HG03064 (cell line): ENCODE results near the gene PRPF31.
"Not testable (repeated sequence)": the region's sequence is repeated elsewhere in the genome, so short reads cannot be mapped to it uniquely, and the experiment has no call there.

ENCODE experiments used
- ATAC-seq: cut with Tn5 transposase; IDR thresholded peaks from one replicate; pipeline ENCODE4 v1.9.1; 2021; ENCODE audit warnings: low read depth; ENCODE audit not compliant: unreplicated experiment

PRPF31 gene

DNA sequence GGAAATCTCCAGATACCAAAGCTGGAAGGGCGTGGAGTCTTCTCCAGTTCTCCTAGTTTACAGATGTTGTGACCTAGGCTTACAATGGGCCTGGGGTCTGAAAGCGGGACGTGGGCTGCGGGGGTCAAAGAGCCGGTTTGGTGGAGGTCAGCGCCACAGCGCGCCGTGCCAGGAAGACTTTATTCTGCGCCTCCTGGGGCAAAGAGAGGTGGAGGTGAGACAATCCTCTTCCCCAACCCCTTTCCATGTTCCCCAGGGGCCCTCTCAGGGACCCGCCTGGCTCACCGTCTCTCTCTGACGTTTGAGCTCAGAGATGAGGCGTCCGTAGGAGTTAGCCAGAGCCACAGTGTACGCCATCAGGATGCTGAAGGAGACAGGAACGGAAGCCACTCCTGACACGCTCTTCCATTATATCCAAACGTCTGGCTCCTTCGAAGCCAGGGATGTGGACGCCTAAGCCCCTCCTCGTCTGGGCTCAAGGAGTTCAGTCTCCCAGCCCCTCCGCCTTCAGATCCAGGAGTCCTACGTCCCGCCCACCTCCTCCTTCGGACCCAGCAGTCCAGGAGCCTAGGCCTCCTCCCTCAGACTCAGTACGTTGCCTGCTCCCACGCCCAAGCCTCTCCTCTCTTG, 44.7 kb downstream of the PRPF31 start:
- ATAC-seq: peak; percentile 5

DNA sequence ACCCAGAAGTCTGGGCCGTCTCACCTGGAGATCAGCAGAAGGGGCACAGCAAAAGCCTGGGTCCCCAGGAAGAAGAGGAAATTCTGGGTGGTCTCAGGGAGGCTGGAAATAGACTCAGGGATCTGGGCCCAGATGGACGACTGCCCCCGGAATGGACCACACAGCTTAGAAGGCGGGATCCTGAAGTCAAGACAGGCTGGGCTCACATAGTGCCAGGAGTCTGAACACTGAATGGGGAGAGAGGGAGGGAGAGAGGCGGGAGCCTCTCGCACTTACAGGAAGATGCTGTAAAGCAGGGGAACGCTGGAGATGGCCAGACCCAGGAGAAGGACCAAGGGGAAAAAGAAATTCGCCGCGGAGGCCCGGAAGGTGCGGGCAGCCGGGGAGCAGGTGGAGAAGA, 45.3 kb downstream of the PRPF31 start:
- ATAC-seq: no peak

DNA sequence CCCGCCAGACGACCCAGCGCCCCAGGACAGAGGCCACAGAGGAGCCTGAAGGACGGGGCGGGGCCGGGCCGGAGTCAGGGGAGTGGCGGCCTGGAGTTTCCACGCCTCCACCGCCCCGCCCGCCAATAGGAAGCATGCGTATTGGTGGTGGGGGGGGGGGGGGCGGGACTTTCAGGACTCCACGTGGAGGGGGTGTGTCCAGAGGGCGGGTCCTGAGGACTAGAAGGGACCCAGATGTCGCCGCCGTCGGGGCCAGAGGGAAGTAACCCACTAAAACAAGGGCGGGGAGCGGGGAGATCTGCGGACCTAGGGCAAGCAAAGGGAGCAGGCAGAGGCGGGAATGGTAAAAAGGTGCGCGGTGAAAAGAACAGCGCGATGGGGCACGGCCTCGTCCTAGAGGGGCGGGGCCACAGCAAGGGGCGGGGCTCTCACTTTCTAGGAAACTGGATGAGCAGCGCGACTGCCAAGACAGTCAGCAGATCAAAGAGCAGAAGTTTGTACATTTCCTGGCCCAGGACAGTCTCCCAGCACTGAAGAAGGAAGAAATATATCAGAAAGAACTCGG, 46.8 kb downstream of the PRPF31 start:
- no peak for ATAC-seq

DNA sequence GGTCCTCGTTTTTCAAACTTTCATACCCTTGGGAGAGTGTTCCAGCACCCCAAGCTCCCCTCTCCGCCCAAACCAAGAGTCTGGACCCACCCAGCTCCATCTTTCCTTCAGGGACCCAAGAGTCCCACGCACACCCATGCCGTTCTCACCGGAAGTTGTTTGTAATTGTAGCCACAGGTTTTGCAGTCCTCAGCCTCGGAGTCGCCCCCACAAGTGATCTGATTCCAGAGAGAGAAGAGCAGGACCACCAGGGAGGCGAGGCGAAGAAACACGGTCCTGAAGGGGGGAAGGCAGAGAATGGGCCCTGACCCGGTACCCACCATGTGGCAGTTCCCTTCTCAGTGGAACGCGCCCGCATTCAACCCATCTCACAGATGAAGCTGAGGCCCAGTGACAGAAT, 47.3 kb downstream of the PRPF31 start:
- no peak for ATAC-seq

DNA sequence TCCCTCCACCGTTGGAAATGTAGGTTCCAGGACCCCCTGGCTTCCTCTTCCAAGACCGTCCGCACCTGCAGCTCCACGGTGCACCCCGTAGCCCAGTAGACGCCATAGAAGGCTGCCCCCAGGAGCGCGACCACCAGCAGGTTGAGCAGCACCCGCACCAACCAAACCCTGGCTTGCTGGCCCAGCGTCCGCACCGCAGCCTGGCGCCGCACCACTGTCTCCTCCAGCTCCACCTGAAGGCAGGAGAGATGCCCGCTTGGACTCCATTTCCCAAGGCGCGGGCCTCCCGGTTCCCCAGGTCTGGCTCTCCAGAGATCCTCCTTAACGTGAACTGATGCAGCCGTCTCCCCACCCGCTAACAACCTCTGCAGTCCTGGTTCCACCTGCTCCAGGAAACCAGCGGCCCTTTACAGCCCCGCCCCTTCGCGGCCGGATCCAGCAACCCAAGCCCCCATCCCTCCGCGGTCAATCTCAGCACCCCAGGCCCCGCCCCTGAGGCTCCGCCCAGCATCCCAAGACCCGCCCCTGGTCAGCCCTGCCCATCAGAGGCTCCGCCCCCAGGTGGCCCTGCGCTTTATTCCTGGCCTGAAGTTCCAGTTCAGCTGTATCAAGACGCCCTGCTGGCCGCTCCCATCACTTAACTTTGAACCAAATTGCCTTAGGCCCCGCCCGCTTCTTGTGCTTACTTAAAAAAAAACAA, 49.0 kb downstream of the PRPF31 start:
- no peak for ATAC-seq

DNA sequence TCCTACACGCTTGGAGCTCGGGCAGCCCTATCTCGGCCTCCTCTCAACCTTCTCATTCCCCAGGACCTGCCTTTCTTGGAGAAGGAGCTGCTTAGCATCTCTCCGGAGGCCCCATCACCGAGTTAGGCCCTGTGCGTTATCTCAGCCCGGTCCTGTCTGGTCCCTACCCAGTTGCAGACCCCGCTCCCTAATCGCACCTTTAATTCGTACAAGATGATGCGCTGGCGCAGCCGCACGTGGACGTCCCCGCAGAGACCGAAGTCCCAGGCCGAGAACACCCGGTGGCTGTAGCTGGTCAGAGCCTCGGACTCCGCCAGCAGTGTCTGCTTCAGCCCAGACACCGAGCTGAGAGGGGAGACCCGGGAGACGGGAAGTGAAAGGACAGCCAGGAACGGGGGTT, 49.7 kb downstream of the PRPF31 start:
- no peak for ATAC-seq

DNA sequence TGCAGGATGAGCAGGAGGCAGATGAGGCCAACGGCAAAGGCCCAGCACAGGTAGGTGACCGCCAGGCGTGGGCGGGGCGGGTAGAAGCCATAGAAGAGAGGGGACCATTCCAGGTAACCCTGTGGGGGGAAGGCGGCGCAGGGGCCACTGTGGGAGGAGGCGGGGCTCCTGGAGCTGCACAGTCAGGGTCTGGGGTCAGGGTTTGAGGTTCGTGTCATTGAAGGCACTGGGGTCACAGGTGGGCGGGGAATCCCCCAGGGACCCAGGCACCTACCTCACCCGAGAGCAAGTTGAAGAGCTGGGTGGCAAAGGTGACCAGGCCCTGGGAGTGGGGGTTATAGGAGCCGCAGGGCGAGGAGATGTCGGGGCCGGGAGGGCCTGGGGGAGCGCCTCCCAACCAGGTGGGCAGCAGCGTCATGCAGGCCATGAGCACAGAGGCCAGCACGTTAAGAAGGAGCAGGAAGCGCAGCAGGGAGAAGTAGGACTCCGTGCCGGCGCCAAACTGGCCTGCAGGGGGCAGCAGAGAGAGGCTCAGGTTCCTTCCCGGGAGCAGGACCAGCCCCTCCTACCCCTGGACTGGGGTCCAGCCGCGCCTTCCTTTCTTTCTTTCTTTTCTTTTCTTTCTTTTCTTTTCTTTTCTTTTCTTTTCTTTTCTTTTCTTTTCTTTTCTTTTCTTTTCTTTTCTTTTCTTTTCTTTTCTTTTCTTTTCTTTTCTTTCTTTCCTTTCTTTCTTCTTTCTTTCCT, 52.8 kb downstream of the PRPF31 start:
- ATAC-seq: no peak

DNA sequence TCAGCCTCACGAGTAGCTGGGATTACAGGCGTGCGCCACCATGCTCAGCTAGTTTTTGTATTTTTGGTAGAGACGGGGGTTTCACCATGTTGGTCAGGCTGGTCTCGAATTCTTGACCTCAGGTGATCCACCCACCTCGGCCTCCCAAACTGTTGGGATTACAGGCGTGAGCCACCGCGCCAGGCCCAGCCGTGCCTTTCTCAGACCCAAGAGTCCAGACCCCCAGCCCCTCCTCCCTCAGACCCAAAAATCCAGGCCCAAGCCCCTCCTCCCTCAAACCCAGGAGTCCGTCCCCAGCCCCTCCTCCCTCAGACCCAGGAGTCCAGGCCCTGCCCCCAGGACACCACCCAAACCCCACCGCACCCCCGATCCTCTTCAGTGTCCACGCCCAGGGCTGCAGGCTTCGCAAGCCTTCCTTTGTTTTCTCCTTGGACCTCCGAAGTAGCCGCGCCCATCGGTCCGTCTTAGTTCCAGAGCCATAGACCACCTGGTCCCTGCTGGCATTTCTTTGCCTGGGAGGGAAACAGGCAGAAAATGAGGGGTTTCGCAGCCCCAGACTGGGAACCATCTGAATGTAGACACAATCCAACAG, 53.7 kb downstream of the PRPF31 start:
- ATAC-seq: no peak

DNA sequence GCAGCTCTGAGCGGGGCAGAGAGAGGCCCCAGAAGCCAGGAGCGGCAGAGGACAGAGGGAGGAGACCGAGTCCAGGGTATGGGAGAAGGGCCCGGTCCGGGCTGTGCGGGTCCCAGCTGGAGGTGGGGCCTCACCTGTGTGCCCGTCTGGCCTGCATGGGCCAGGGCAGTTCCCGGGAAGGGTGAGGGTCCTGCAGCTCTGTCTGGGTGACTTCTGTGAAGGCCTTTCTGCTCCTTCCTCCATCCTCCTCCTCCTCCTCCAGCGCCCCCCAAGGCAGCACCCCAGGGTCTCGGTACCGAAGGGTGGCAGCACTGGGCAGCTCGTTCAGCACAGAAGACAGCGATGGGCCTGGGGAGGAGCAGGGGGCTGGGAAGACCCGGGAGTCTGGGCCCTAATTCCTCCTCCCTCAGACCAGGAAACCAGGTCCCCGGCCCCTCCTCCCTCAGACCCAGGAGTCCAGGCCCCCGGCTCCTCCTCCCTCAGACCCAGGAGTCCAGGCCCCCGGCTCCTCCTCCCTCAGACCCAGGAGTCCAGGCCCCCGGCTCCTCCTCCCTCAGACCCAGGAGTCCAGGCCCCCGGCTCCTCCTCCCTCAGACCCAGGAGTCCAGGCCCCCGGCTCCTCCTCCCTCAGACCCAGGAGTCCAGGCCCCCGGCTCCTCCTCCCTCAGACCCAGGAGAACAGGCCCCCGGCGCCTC, 56.3 kb downstream of the PRPF31 start:
- ATAC-seq: not testable (repeated sequence)

DNA sequence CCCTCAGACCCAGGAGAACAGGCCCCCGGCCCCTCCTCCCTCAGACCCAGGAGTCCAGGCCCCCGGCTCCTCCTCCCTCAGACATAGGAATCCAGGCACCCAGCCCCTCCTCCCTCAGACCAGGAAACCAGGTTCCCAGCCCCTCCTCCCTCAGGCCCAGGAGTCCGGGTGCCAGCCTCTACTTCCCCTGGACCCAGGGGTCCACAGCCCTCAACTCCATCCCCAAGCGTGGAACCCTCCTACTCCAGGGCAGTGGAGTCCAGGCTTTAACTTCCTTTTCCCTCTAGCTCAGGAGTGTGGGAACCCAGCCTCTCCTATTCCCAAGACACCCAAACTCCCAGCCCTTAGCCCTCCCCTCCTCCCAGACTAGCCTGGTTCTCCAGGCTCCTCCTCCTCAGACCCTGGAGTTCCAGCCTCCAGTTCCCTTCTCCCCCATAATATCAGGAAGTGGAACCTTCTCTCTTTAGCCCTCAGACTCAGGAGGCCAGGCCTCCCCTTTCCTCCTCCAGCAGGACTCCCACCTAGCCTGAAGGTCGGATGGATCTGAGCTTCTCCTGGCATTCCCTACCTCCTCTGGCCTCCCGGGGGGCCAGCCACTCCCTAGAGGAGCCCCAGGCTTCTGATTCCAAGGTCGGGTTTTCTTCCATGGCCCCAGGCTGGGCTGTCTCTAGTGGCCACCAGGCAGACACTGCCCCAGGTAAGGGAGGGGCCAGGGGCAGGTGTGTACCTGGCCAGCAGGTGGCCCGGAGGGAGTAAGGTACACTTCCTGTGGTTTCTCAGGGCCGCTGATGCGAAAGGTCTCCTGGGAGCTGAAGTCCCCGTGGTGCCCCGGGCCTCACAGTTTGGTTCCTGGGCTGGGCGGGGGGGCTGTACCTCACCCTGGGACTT, 57.2 kb downstream of the PRPF31 start, which contains the start of gene TMC4:
TSS of gene TMC4 (minus strand) at position 690 of the 888 bp plus-strand sequence. CDS start at position 647, 43 bp downstream.
- no peak for ATAC-seq

DNA sequence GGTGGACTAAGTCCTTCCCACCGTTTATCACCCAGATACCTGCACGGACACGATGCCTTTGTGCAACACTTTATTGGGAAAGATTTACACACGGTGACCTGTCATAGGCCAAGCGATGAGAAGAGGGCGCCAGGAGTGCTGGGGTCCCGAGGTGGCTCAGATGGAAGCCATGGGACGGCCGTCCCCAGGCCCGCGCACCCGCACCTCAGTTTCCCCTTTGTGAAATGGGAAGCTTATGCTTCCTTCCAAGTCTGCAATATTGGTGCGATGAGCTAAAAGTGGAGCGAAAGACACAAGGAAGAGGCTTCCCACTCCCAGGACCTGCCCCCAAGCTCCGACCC, 57.8 kb downstream of the PRPF31 start:
- no peak for ATAC-seq

DNA sequence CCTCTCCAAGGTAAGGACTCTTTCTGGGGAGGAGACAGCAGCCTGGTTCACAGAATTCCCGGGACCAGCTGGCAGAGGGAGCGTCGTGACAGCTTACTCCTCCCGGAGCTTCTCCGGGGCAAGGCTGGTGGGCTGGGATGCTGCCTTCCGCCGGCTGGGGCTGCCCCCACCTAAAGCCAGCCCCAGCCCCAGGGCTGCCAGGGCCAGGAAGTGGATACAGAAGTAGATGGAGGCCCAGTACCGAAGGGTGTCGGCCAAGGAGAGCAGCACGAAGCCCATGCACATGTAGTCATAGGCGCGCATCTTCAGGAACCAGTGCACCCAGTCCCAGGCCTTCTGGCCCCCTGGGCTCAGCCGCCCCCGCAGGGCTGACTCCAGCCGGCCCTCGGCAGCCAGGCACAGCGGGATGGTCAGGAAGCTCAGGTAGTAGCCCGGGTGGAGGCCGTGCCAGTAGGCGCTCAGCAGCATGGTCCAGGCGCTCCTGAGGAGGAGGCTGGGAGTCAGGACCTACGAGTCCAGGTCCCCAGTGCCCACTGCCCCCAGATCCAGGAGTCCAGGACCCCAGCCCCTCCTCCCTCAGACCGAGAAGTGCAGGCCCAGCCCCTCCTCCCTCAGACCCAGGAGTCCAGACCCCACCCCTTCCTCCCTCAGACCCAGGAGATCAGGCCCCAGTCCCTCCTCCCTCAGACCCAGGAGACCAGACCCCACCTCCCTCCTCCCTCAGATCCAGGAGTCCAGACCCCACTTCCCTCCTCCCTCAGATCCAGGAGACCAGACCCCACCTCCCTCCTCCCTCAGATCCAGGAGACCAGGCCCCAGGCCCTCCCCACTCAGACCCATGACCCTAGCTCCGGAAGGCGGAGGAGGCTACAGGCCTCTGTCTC, 58.6 kb downstream of the PRPF31 start:
- ATAC-seq: no peak

DNA sequence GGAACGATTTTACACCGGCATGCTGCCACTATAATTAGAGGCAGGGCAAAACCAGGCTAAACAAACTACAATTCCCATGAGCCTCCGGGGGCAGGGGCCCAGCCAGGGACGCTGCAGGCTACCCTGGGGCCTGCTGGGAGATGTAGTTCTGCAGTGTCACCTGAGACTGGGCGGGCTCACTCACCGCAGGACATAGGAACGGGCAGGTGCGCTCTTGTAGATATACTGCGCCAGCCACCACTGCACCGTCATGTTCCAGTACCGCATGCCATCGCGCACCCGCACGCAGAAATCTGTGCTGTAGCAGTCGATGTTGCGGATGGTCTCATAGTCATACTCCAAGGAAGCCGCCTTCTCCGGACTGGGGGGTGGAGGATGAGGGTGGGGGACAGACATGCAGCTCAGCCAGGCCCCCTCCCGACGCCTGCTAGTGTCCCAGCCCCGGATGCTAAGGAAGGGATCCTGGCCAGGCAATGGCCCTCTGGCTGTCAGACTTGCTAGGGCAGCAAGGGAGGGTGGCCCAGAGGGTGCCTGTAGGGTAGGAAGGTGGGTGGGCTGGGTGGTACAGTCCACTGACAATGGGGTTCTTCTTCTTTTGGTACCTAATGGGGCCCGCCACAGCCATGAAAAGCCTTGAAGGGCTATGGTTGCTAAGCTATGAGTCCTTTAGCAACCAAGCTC, 63.2 kb downstream of the PRPF31 start:
- ATAC-seq: no peak

DNA sequence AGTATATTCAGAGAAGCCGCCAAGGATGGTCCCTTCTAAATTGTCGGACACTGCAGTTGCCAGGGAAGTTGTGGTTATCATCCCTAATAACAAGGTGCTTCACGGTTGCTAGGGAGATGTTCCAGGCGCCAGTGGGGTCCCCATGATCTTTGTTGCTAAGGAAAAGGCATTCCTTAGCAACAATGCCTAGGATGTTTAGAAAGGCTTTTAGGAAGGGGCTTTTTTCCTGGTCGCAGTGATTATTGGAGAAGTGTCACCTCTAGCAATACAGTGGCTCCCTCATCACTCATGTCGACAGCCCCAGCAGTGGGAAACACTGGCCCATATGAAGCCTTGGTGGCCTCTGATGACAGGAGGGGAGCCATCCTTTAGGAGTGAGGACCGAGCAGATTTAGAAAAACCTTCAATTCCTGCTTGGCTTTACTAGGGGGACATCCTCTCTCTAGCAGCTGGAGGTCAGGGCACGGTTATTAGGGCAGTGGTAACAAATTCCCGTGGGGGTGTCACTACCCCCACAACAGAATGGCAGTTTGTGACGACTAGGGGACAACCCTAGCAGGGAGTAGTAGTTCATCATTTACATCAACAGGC, 63.8 kb downstream of the PRPF31 start:
- ATAC-seq: no peak

DNA sequence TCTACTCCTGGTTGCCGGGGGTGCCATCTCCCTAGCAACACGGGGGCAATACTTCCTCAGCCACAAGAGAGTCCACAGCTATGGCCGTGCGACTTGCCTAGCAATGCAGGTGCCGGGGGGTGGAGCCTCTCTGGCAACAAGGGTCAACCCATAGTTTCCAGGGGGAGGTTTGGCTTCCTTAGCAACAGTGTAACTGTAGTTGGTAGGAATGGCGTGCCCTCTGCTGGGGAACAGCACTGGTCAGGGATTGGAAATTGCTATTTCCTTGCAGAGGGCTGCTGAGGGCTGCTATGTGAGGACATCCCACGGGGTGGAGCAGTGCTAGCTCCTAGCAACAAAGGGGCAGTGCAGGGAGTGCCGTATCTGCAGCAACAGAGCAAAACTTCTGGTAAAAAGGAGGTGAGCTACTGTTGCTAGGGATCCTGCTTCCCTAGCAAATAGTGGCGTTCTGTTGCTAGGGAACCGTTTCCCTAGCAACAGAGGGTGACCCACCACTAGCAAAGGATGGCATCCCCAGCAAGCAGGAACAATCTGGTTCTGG, 64.4 kb downstream of the PRPF31 start:
- no peak for ATAC-seq

DNA sequence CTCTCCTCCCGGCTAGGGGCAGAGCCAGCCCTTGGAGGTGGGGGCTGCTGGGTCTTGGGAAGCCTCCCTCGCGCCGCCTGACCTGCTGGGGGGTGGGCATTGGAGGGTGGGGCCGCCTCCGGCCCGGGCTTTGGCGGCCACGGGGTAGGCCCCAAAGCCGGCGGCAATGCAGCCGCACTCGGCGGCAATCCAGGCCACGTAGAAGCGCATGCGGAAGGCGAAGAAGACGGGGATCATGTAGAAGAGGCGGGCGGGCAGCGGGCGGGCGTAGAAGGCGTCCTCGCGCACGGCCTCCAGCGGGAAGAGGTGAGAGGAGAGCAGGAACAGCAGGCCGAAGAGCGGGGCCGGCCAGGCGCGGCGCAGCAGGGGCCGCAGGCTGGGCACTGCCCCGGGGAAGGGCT, 65.1 kb downstream of the PRPF31 start:
- ATAC-seq: no peak
